Epithelial cell of esophagus (primary cell): ENCODE measurements around the gene PLXNA4.

Source experiments
- DNase-seq: peaks from one replicate; pipeline ENCODE4 v3.0.0; 2010; ENCODE audit warnings: low read depth
- H3K4me3 ChIP-seq: 2 replicates; pipeline ENCODE4 v1.5.1; 2011; ENCODE audit warnings: mild to moderate bottlenecking, low read length, control low read depth
- CTCF ChIP-seq: IDR thresholded peaks from 2 replicates; pipeline ENCODE4 v1.5.1; 2011; ENCODE audit warnings: low read depth, mild to moderate bottlenecking, low read length, control low read depth, inconsistent platforms; ENCODE audit not compliant: insufficient read depth; ENCODE audit errors: missing control alignments

The PLXNA4 gene

GRCh38 chr7:132490474-132490873 is 85.8 kb downstream of the PLXNA4 start:
- H3K4me3 ChIP-seq, result no peak overlapping the region
- no peak for DNase-seq
- TF ChIP-seq CTCF, result no peak

- no peak overlapping the region for H3K4me3 ChIP-seq
- TF ChIP-seq CTCF, result no peak
- no peak for DNase-seq
These were observed 86.5 kb downstream of the PLXNA4 start for GRCh38 chr7:132489776-132490237.

GRCh38 chr7:132488634-132489302 is 87.5 kb downstream of the PLXNA4 start:
- no peak overlapping the region for H3K4me3 ChIP-seq
- no peak for DNase-seq
- TF ChIP-seq CTCF, result no peak

GRCh38 chr7:132486274-132486610 is 90.0 kb downstream of the PLXNA4 start:
- DNase-seq, result no peak
- TF ChIP-seq CTCF, result no peak
- no peak overlapping the region for H3K4me3 ChIP-seq

GRCh38 chr7:132485600-132486273 is 90.5 kb downstream of the PLXNA4 start:
- TF ChIP-seq CTCF, result no peak
- no peak overlapping the region for H3K4me3 ChIP-seq
- DNase-seq, result no peak

- TF ChIP-seq CTCF, result no peak
- no peak for DNase-seq
- H3K4me3 ChIP-seq, result no peak overlapping the region
These were observed 91.1 kb downstream of the PLXNA4 start for GRCh38 chr7:132485136-132485535.

GRCh38 chr7:132482866-132483265 is 93.4 kb downstream of the PLXNA4 start:
- no peak for DNase-seq
- no peak overlapping the region for H3K4me3 ChIP-seq
- no peak for TF ChIP-seq CTCF
